Tibial nerve (tissue), 4 donors: Measurements from ENCODE around the gene SLC35A3.

Experiments used
- EP300 ChIP-seq, 2 donors: sonication (generic); formaldehyde crosslinking; IDR thresholded peaks; one replicate each; pipeline ENCODE4 v1.6.1; 2017; ENCODE audit warnings: antibody characterized with exemption in 2 of 2, mild to moderate bottlenecking in 1 of 2
- POLR2A ChIP-seq, 2 donors: fragments of 450-650 bp; IDR thresholded peaks; one replicate each; pipeline ENCODE4 v1.6.1; 2017; ENCODE audit warnings: antibody characterized with exemption in 2 of 2, mild to moderate bottlenecking in 2 of 2, moderate library complexity in 2 of 2
- TF ChIP-seq, protein P1 (sequence below), 5 experiments: fragments of 200-600 bp in 3 of 5; fragments of 450-650 bp in 2 of 5; sonication (generic) in 3 of 5; IDR thresholded peaks; one replicate each; pipeline ENCODE4 v1.5.1; 2016 to 2019; ENCODE audit warnings: antibody characterized with exemption in 5 of 5, mild to moderate bottlenecking in 3 of 5, moderate library complexity in 2 of 5

- TF ChIP-seq, protein P1, sequence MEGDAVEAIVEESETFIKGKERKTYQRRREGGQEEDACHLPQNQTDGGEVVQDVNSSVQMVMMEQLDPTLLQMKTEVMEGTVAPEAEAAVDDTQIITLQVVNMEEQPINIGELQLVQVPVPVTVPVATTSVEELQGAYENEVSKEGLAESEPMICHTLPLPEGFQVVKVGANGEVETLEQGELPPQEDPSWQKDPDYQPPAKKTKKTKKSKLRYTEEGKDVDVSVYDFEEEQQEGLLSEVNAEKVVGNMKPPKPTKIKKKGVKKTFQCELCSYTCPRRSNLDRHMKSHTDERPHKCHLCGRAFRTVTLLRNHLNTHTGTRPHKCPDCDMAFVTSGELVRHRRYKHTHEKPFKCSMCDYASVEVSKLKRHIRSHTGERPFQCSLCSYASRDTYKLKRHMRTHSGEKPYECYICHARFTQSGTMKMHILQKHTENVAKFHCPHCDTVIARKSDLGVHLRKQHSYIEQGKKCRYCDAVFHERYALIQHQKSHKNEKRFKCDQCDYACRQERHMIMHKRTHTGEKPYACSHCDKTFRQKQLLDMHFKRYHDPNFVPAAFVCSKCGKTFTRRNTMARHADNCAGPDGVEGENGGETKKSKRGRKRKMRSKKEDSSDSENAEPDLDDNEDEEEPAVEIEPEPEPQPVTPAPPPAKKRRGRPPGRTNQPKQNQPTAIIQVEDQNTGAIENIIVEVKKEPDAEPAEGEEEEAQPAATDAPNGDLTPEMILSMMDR (IDR thresholded peaks at IDR 0.05) = no peak
- TF ChIP-seq EP300 (IDR thresholded peaks at IDR 0.05) (no peak), POLR2A (IDR thresholded peaks at IDR 0.05) (no peak)
Observed at GRCh38 chr1:99980928-99981327, 11.1 kb downstream of the SLC35A3 start.
